ENCODE data around the gene PDE3B.

Gene PDE3B

DNA sequence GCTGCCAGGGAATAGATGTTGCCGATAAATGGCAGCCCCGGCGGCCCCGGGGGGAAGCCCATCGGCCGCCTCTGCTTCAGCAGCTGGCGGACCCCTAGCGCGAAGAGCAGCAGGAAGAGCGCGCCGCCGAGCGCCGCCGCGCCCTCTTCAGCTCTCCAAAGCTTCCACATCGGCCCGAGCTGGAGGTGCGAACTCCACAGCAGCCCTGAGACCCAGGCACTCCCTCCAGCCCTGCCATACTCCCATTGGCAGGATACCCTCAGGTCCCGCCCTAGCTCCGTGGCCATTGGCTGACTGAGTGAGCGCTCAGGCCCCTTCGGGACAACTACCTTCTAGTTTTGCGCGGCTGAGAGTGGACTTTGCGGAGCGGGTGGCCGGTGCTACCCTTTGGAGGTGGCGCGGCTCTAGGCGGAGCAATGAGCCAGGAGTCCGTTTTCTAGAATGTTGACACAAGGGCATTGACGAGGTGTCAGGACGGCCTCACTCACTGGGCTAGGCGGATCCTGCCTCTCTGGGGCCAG, 248.5 kb downstream of the PDE3B start, which contains the start of gene CYP2R1:
CYP2R1 (minus strand) TSS at position 196 of the 521 bp plus-strand sequence; CDS start at position 170, 26 bp downstream.
- DNase-seq, result peak; percentile 97

DNA sequence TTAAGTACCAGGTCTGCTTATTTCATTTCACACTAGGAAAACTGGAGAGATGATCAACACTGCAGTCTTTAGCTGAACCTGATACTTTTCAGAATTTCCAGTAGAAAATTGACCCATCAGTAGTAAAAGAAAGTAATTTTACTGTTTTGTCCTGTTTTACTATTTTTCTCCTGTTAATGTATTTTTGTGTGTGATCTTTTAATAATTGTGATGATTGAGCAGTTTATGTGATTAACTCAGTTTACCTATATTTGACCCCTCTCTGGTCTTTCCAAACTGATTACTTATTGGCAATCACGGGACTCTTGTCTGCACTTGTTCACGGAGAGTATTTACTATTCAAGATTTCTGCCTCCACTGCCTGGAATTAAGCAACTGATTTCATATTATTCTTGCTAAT, 249.0 kb downstream of the PDE3B start:
- DNase-seq, result no peak

DNA sequence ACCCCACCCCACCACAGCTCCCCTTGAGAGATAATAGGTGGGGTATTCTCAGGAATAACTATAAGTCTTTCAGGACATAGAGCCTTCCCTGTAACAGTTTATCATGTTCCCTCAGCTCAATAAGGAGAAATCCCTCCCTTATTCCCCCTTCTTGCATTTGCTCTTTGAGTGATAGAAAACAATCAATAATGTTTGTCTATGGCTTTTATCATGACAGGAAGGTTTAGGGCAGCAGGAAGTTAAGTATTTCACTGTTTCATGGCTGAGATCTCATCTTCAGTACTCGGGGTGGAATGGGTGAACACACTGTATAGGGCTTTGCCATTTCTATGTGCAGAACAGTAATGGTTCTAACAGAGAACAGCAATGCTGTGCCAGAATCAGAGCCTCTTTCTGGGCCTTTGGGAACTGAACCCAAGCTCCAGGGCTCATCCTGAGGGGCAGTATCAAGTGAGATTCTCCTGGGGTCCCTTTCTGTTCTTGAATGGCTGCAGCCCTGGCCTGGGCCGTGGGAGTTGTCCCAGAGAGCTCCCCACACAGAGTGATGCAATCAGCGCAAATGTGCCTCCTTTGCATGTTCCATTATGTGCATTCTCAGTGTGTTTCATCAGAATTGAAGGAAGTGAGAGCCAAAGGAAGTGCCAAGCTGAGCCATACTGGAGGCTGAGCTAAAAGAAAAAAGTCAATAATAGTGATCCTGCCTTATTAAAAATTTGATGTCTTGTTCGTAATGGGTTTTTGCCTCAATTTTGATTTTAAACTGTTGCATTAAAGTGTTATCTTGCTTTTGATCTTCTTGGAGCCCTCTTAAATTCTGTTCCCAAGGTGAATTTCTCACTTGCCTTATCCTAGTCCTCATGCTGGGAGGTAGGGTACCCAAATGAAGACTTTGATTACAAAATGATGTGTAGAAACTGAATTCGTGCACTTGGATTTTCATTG, 251.3 kb downstream of the PDE3B start:
- no peak for DNase-seq

DNA sequence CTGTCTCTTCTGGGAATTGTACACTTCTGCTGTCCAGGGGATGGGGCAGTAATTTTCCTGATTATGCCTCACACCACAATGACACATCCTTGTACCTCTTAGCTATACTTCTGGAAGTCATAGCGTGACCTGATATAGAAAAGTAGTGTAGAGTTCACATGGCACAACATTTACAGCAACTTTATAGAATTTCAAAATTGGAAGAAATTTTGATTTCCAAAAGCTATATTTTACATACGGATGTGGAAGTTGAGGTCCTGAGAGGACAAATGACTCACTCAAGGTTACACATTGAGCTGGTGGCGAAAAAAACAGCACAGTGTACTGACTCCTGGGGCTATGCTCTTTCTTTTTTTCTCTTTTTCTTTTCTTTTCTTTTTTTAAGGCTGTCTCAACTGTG, 254.8 kb downstream of the PDE3B start:
- no peak for DNase-seq

DNA sequence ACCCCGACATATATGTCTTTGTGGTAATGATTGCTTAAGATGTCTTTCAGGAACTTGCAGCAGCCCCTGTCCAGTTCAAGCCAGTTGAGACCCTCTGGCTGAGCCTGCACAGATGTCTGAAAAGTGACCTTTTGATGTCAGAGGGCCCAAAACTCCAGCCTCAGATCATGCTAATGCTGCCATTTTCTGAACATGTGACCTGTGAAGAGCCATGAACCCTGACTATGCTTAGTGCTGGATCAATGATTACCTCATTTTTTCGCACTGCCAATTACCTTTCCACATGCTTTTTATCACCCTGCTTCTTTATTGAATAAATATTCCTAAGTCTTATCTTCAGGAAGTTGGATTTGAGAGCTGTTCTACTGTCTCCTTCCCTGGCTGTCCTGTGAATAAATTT, 255.3 kb downstream of the PDE3B start:
- no peak for DNase-seq

DNA sequence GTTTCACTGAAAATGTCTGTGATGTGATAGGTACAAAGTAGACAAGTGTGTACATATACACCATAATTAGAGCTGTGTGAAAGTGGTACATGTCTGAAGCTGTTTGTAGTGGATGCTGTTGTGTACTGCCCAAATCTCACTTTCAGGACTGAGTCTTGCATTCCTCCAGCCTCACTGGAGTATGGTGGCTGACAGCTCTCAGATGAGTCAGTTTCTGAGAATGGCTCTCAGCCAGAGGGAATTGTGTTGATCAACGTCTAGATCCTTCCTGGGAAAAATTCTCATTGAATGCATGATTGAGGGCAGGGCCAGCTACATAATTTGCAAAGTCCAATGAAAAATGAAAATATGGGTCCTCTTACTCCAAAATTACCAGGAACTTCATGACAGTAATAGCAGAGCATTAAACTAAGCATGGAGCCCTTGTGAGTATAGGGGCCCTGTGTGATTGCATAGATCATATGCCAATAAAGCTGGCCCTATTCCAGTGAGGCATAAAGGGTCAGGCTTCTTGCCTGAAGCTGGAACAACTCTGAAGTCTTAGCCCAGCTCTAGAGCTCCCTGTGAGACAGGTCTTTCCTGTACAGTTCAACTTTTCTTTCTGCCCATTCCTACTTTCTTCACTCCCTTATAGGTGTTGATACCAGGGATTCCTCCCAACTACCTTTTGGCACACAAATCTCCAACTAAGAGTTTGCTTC, 259.2 kb downstream of the PDE3B start:
- DNase-seq, result no peak

DNA sequence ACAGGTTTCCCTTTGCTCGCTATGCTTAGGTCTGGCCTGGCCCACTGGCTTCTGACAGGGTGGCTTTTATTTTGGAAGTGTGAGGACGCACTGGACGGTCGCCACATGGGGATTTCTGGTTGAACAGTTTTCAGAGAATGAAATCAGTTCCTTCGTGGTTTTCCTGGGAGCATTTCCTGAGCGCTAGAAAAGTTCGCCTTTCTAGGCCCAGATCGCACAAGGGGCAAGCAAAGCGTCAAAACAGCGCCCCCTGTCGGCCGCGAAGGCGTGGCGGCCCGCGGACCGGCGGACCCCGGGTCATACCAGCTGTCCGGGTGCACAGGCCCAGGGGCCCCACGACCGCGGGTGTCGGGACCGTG, 261.1 kb downstream of the PDE3B start:
- DNase-seq, result no peak

DNA sequence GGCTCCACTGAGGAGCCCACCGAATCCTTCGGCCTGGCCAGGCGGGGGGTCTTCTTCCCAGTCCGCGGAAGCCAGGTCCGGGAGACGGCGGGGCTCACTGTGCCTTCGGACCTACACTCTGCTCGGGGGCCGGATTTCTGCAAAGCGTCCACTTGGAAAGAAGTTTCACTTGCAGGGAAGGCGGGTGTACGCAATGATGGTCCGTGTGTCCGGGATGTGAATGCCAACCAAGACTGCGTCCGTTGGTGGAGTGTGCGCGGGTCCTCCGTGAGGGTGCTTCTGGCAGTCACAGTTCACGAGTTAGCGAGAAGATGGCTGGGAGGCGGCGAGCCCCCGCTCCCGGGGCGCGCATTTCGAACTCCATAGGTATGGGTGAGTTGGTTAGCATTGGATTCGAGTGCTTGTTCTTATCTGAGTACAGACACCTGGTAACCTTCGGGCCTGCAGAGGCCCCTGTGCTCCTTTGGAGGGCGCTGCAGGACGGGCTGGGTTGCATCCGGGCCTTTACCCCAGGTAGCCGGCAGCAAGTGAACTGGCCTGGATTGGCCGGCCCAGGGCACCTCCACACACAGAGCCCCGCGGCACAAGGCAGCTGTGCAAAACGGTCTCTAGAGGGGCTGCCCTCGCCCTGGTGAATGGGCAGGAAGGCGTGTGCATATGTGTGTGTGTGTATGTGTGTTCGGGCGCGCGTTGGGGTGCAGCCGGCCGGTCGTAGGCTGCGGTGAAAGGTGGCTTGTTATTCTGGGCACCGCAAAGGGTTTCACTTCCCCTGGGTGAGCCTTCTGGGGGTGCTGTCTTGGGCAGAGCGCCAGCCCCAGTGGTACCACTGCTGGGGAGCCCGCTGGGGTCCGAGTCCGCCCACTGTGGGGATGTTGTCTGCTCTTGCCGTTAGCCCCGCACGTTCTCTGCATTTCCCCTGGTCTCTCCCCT, 261.8 kb downstream of the PDE3B start:
- no peak for DNase-seq

DNA sequence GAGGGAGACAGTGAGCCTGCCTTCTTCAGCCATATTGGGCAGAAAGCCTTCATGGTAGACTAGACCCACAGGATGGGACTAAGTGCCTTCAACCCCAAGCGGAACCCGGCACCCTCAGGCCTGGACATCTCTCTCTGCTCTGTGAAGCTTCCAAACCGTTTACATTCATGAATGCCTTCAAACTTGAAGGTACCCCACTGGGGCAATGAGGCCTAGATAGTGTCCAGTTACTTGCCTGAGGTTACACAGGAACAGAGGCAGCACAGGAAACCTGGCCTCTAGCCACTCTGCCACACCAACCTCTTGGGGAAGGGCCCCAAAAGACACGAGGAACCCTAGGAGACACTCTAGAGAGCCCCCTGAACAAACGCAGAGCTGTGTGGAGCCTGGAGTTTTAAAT, 263.0 kb downstream of the PDE3B start:
- DNase-seq, result no peak

DNA sequence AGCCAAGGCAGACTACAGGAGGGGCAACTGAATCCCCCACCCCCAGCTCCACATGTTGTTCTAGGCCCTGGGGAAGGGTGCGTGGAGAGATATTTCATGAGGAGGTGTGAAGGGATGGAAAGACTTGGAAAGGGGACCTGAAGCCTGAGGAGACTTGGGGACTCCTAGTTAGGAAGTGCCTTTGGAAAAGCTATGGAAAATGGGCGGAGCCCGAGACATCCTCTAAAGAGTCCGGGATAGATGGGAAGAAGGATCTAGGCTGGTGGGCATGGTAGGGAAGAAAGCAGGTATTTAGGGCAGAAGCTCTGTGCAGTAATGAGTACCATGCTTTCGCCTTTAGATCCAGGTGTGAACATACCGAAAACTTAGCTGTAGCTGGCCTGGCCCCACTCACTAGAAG, 263.4 kb downstream of the PDE3B start:
- DNase-seq, result no peak

DNA sequence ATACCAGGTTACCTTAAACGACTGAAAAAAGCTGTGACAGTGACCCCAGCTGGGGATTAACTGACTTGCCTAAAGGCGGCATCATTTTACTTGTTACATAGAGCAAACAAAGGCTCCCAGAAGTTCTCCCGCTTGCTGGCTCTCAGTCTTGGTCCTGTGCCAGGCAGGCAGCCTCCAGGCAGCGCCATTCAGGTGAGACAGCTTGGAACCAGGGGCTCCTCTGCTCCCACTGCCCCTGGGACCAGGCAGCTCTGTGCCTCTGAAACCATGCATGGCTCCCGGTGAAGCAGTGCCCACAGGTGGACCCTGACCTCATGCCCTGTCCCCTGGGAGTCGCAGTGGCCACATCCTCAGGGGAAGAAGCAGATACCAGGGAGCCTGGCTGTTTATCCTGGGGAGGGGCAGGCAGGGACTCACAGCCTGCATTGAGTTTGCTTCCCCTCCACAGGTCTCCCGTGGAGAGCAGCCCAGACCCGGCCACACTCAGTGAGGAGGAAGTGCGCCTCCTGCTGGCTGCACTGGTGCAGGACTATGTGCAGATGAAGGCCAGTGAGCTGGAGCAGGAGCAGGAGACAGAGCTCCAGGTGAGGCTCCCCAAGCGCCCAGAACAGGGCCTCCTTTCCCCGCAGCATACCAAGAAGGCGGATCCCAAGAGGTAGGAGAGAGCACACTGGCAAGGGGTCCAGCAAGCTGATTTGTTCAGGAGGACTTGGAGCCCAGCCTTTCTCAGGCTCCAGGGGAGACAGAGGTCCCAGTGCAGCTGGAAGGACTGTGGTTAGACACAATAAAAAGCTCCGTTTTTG, 264.0 kb downstream of the PDE3B start:
- DNase-seq, result peak; percentile 91

DNA sequence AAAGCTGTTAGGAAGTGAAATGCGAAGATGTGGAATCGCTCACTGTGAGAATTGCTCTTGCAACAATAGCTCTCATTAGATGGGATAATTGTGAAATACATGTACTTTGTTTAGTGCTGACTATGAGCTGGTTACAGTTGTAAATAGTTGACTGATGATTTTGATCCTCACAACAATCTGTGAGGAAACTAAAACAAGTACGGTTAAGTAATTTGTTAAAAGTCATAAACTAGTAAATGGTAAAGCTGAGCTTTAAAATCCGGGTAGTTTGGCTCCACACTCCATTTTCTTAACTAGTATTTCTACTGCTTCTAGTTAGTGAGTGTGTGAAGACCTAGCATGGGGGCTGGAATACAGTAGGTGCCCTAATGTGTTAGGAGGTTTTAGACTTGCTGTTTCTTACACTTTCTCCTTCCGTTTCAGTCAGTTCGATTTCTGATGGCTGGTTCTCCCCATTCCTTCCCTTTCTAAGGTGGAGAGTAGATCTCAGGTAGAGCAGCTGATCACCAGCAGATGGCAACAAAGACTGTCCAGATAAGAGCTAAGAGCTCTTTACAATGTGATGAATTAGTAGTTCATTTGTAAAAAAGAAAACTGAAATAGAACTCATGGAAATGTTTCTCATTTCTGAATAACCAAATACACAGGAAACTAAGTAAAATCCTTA, 264.7 kb downstream of the PDE3B start:
- DNase-seq, result peak; percentile 77

DNA sequence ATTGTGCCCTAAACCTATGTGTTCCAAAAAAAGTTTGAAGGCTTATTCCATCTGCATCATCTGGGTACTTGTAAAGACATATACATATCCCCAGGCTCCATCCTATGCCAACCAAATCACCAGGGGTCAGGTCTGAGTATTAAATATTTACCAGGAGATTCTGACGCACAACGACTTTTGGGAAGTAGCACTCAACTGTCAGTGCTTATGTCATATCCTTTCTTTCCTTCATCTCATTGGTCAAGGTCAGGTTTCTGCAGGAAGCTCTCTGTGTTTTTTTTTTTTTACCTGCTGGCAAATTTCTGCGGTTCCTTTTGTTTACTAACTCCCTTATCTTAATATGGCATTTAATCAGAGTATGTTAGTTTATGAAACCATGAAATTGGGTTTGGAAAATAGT, 270.9 kb downstream of the PDE3B start:
- DNase-seq, result no peak

DNA sequence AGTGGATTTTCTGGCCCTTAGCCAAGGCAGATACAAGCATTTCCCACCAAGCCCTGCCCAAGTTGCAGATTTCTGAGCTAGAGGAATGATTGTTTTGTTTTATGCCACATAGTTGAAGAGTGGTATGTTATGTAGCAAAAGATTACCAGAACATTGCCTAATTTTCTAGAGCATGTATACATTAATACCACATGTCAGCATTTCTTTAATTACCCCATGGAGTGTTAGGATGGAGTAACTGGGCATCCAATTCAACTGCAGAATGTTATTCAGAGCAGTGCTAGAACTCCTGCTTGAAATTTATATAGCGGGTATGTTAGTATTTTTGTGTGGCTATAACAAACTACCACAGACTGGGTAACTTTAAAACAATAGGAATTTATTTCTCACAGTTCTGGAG, 272.8 kb downstream of the PDE3B start:
- no peak for DNase-seq
